HCT116 (cell line): Measurements from ENCODE around the gene SVIP. TPM values are rescaled to one million over a fixed set of nuclear protein-coding genes. Genes with fewer than 3 reads are reported as not detected.

Experiments
- ATAC-seq: fragments of 200-7000 bp; cut with Tn5 transposase; 2 replicates; pipeline ENCODE4 v1.9.1; 2020; ENCODE audit warnings: mild to moderate bottlenecking, moderate library complexity
- BruUV-seq: library from RNA; stranded (reverse); fragments of 400-500 nt; replicated peaks from 2 replicates; lab custom pipeline; 2021; lab: Mats Ljungman, UMichigan
- CTCF ChIA-PET: fragments of 300-600 bp; sonication (Branson Sonifier 250); formaldehyde crosslinking; loops from one replicate; lab custom pipeline; 2021; ENCODE audit warnings: antibody characterized with exemption; lab: Charles Lee
- POLR2A ChIA-PET: fragments of 300-600, 350-600 bp; sonication (Branson Sonifier 250); formaldehyde crosslinking; loops from one replicate; lab custom pipeline; 2021; ENCODE audit warnings: antibody characterized with exemption; lab: Charles Lee
- RAD21 ChIA-PET, 2 experiments: fragments of 300-600 bp; sonication (Branson Sonifier 250); formaldehyde crosslinking; loops; one replicate each; lab custom pipeline; 2023; ENCODE audit warnings: low total read pairs in 2 of 2; ENCODE audit not compliant: uncharacterized antibody in 2 of 2, unreplicated experiment in 2 of 2, low non-redundant PET in 1 of 2; lab: Charles Lee
- DNase-seq: peaks from one replicate; pipeline ENCODE4 v3.0.0-alpha.2; 2010; ENCODE audit warnings: low read depth, low spot score
- H2AFZ ChIP-seq: fragments of 200-600 bp; shearing (Covaris generic), sonication (generic); 2 replicates; pipeline ENCODE4 v1.6.1; 2017; ENCODE audit warnings: low read depth, mixed run types, mixed read lengths, antibody characterized with exemption, low read length; ENCODE audit not compliant: poor library complexity, severe bottlenecking
- H3K27ac ChIP-seq: 2 replicates; pipeline ENCODE4 v1.5.1; 2012; ENCODE audit warnings: low read depth, low read length
- H3K27me3 ChIP-seq: fragments of 200-600 bp; sonication (generic); 2 replicates; pipeline ENCODE4 v1.6.1; 2016; ENCODE audit warnings: mixed run types, low read length, mixed read lengths; ENCODE audit not compliant: insufficient read depth
- H3K36me3 ChIP-seq, 2 experiments: fragments of 200-500 bp in 1 of 2; fragments of 200-600 bp in 1 of 2; sonication (Bioruptor generic) in 1 of 2; sonication (generic) in 1 of 2; 2 replicates each; pipeline versions ENCODE4 v1.5.1 to v1.6.1; 2014 to 2016; ENCODE audit warnings: low read length in 2 of 2, inconsistent platforms in 1 of 2, mixed read lengths in 1 of 2, mixed run types in 1 of 2; ENCODE audit not compliant: insufficient read depth in 2 of 2, control insufficient read depth in 1 of 2
- H3K4me1 ChIP-seq, 2 experiments: fragments of 200-600 bp in 1 of 2; sonication (generic) in 1 of 2; 2 replicates each; pipeline versions ENCODE4 v1.5.1 to v1.6.1; 2012 to 2017; ENCODE audit warnings: low read length in 2 of 2, inconsistent platforms in 1 of 2, mild to moderate bottlenecking in 1 of 2, mixed read lengths in 1 of 2, mixed run types in 1 of 2, moderate library complexity in 1 of 2; ENCODE audit not compliant: insufficient read depth in 2 of 2, control insufficient read depth in 1 of 2
- H3K4me2 ChIP-seq: fragments of 200-600 bp; sonication (generic); 2 replicates; pipeline ENCODE4 v1.6.1; 2017; ENCODE audit warnings: mixed run types, low read length, mixed read lengths
- H3K4me3 ChIP-seq, 2 experiments: fragments of 200-600 bp in 1 of 2; sonication (generic) in 1 of 2; replicated peaks in 1 of 2; 2 replicates each; pipeline ENCODE4 v1.5.1; 2011 to 2016; ENCODE audit warnings: low read length in 2 of 2, control low read depth in 1 of 2, low read depth in 1 of 2, mild to moderate bottlenecking in 1 of 2, mixed read lengths in 1 of 2, mixed run types in 1 of 2
- H3K79me2 ChIP-seq: fragments of 200-600 bp; sonication (generic); 2 replicates; pipeline ENCODE4 v1.6.1; 2017; ENCODE audit warnings: mild to moderate bottlenecking, mixed run types, low read length, moderate library complexity, mixed read lengths; ENCODE audit not compliant: insufficient read depth
- H3K9ac ChIP-seq: fragments of 200-600 bp; sonication (generic); 2 replicates; pipeline ENCODE4 v1.6.1; 2016; ENCODE audit warnings: low read length, mixed read lengths
- H3K9me2 ChIP-seq: fragments of 200-600 bp; sonication (generic), shearing (Covaris generic); 2 replicates; pipeline ENCODE4 v1.6.1; 2017; ENCODE audit warnings: mixed run types, mild to moderate bottlenecking, moderate library complexity; ENCODE audit not compliant: insufficient read depth
- H3K9me3 ChIP-seq, 2 experiments: fragments of 200-500 bp in 1 of 2; fragments of 200-600 bp in 1 of 2; sonication (Bioruptor generic) in 1 of 2; sonication (generic) in 1 of 2; 2 replicates each; pipeline ENCODE4 v1.6.1; 2014 to 2017; ENCODE audit warnings: low read length in 2 of 2, mixed read lengths in 2 of 2, inconsistent platforms in 1 of 2, low read depth in 1 of 2, mild to moderate bottlenecking in 1 of 2, mixed run types in 1 of 2, moderate library complexity in 1 of 2; ENCODE audit not compliant: control insufficient read depth in 1 of 2, insufficient read depth in 1 of 2
- H4K20me1 ChIP-seq: fragments of 200-600 bp; sonication (generic), shearing (Covaris generic); 2 replicates; pipeline ENCODE4 v1.6.1; 2017; ENCODE audit warnings: mixed run types, mild to moderate bottlenecking, moderate library complexity; ENCODE audit not compliant: insufficient read depth
- CBX3 ChIP-seq: IDR thresholded peaks from 2 replicates; pipeline ENCODE4 v1.6.1; 2012; ENCODE audit warnings: low read depth
- CTCF ChIP-seq, 3 experiments: fragments of 200-600 bp in 1 of 3; sonication (generic) in 1 of 3; IDR thresholded peaks in 2 of 3; conservative IDR thresholded peaks in 1 of 3; 2 replicates each; pipeline ENCODE4 v1.5.1; 2012 to 2017; ENCODE audit warnings: low read depth in 2 of 3, low read length in 2 of 3, antibody characterized with exemption in 1 of 3, borderline replicate concordance in 1 of 3, control low read depth in 1 of 3, mild to moderate bottlenecking in 1 of 3, mixed read lengths in 1 of 3, mixed run types in 1 of 3, moderate library complexity in 1 of 3; ENCODE audit not compliant: insufficient read depth in 1 of 3
- ELF1 ChIP-seq: IDR thresholded peaks from 2 replicates; pipeline ENCODE4 v1.6.1; 2012; ENCODE audit warnings: low read depth, borderline replicate concordance
- EZH2 ChIP-seq: fragments of 200-600 bp; sonication (generic); IDR thresholded peaks from 2 replicates; pipeline ENCODE4 v1.6.1; 2017; ENCODE audit warnings: antibody characterized with exemption, mixed run types
- JUND ChIP-seq: IDR thresholded peaks from 2 replicates; pipeline ENCODE4 v1.6.1; 2012
- POLR2AphosphoS5 ChIP-seq: IDR thresholded peaks from 2 replicates; pipeline ENCODE4 v1.6.1; 2011; ENCODE audit warnings: mild to moderate bottlenecking, low read depth, low read length, moderate library complexity
- SRF ChIP-seq: IDR thresholded peaks from 2 replicates; pipeline ENCODE4 v1.6.1; 2012; ENCODE audit warnings: low read depth
- ZFX ChIP-seq: fragments of 450-650 bp; IDR thresholded peaks from 2 replicates; pipeline ENCODE4 v1.6.1; 2017
- ZNF274 ChIP-seq: fragments of 200-500 bp; sonication (Bioruptor generic); IDR thresholded peaks from 2 replicates; pipeline ENCODE4 v1.6.1; 2014; ENCODE audit warnings: mild to moderate bottlenecking, low read depth, low read length, inconsistent platforms
- intact Hi-C: fragments of 100-400 bp; cut with micrococcal nuclease; formaldehyde crosslinking; loops from 2 replicates; pipeline ENCODE4 v1.10.0; 2022
- total RNA-seq: library from RNA; stranded (reverse); gene quantifications from one replicate; pipeline ENCODE4 v1.2.1, GENCODE V29; 2021; ENCODE audit not compliant: unreplicated experiment
- TF ChIP-seq, protein P1 (sequence below): IDR thresholded peaks from 2 replicates; pipeline ENCODE4 v1.6.1; 2011; ENCODE audit warnings: mild to moderate bottlenecking, low read length, moderate library complexity; ENCODE audit not compliant: insufficient replicate concordance; ENCODE audit errors: extremely low read depth

The SVIP gene
- total RNA-seq, 1 experiment from 2014 or later, result 18.6 TPM

DNA sequence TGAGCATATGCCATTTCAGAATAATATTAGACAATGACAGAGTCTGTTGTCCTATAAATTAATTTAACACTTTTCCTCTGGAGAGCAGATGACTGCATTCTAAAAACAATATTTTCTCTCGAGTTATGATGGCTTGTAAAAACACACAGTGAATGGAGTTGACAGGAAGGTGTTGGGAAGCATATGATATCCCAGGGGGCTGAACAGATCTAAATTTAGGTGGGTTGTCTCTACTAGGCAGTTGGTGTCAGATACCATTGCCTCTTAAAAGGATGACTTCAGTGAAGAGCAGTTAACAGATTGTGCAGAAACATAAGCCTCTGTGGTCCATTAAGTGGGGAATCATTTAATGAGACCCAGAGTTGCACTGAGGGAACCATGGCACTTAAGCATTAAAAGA lies 30.7 kb downstream of the SVIP start:
- no TSS peak for BruUV-seq
- TF ChIP-seq SRF (no peak), ELF1 (no peak), ZFX (no peak), CBX3 (no peak), ZNF274 (no peak), POLR2AphosphoS5 (no peak), CTCF (IDR thresholded peaks at IDR 0.05 in 2 of 3, conservative IDR thresholded peaks at IDR 0.05 in 1 of 3; ENCODE audit: borderline replicate concordance in 1 of 3, insufficient read depth in 1 of 3, low read depth in 2 of 3, low read length in 2 of 3) (no peak), JUND (no peak), EZH2 (no peak)
- TF ChIP-seq, protein P1, sequence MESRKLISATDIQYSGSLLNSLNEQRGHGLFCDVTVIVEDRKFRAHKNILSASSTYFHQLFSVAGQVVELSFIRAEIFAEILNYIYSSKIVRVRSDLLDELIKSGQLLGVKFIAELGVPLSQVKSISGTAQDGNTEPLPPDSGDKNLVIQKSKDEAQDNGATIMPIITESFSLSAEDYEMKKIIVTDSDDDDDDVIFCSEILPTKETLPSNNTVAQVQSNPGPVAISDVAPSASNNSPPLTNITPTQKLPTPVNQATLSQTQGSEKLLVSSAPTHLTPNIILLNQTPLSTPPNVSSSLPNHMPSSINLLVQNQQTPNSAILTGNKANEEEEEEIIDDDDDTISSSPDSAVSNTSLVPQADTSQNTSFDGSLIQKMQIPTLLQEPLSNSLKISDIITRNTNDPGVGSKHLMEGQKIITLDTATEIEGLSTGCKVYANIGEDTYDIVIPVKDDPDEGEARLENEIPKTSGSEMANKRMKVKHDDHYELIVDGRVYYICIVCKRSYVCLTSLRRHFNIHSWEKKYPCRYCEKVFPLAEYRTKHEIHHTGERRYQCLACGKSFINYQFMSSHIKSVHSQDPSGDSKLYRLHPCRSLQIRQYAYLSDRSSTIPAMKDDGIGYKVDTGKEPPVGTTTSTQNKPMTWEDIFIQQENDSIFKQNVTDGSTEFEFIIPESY, result no peak
- TF ChIP-seq, all 23 proteins: peak for 0
- Histone ChIP-seq H3K27ac (no peak overlapping the region), H3K9me2 (no peaks in the 10 kb centered on the region), H3K79me2 (no peaks in the 10 kb centered on the region), H3K9me3 (no peaks in the 10 kb centered on the region), H3K27me3 (peaks cover 24% of the 10 kb centered on the region), H4K20me1 (no peaks in the 10 kb centered on the region), H3K4me2 (no peak overlapping the region), H3K9ac (no peak overlapping the region), H3K4me1 (peaks cover 0 to 6% of the 10 kb centered on the region in 2 experiments; a peak in 1 of 4 replicates), H3K4me3 (no peak overlapping the region), H3K36me3 (no peaks in the 10 kb centered on the region), H2AFZ (no peak overlapping the region)
- ChIA-PET RAD21 (no interaction called here), CTCF (interaction anchor here (1.2 kb wide), 1 partner anchor 30 kb away, joined by 3 read pairs; the partner anchor contains the start of gene SVIP), POLR2A (no interaction called here)
- DNase-seq, result no peak
- ATAC-seq, result no peak
- intact Hi-C loops, result no loop called here
